ENCODE data around the gene DAB1.
A peak's percentile ranks its signal among the peaks of the same experiment; 100 is the strongest.

The DAB1 gene

DNA sequence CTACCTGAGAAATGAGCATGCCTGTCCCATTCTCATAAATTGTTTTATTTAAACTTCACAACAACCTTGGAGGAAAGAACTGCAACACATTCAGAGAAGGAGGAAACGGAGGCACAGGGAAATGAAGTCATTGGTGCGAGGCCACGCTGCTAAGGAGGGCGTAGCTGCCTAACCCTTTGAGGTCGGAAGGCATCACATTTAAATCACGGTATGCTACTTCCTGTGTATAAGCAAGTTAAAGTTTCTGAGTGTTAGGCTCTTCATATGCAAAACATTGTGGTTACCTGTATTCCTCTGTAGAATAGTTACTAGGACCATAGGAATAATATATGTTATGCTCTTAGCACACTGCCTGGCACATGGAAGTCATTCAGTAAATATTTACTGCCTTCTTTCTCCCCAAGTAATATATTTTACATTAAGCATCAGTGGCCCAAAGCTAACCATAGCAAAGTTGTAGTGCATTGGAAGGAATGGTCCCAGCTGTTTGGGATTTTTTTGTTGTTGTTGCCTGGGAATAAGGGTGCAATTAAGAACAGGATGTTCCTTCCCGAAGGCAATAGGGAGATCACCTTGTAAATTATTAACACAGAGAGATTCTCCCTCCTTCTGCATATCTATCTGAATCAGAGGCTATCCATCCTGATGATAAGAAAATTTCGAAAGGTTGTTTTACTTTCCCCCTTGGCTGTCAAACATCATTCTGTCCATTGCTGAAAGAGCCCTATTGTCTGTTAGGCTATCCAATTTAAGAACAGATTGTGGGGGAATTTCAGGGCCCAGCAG, 265.8 kb downstream of the DAB1 start:
- peak; percentile 34 for DNase-seq

DNA sequence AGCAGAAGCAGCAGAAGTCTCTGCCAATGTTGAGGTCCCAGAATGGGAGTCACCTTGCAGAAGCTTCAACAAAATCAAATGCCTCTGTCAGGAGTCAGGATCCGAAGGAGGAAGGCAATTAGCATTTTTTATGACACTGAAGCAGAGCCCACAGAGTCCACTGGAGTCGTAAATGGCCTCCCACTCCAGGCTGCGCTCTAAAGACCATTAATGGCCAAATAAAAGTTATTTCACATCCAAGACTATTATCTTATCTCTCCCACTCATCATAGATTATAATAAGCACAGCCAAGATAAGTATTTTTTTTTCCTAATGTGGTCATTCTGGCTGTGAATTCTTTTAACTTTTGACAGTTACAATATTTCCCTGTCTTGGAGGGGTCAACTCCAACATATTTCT, 267.0 kb downstream of the DAB1 start:
- DNase-seq, result no peak

- no peak for DNase-seq
These were observed 277.8 kb downstream of the DAB1 start for GRCh38 chr1:57146100-57146499.

DNA sequence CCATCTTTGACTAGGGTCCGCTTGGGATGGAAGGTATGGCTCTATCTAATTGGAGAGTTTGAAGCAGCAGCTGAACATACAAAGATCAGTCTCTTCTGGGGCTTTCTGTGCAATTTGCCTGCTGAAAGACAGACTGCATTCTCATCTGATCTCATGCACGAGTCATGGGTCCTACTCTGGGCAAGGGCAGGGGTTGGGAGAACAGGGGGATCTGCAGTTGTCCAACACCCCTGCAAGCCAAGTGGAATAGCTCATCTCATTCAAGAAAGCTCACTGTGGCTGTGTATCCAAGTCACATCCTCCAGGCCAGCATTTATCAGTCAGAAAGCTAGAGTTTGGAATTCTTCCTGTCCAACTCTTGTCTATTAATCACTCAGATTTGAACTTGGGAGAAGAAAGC, 280.9 kb downstream of the DAB1 start:
- DNase-seq, result no peak

DNA sequence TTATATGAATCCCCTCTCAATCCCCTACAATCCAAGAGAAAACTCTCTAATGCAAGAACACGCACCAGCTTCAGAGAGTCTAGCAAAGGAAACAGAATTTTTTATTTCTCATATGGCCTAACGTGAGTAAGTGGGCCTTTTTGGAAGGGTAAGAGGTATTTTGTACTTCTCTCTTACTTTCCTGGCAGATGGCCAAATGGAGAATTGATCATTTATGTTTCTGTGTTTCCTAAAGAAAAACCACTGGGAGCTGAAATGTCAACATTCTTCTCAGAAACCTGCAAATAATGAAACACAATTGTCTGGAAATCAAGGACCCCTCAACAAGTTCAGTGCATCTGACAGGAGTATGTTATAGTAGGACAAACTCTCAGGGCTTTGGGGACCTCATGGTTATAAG, 281.7 kb downstream of the DAB1 start:
- no peak for DNase-seq

DNA sequence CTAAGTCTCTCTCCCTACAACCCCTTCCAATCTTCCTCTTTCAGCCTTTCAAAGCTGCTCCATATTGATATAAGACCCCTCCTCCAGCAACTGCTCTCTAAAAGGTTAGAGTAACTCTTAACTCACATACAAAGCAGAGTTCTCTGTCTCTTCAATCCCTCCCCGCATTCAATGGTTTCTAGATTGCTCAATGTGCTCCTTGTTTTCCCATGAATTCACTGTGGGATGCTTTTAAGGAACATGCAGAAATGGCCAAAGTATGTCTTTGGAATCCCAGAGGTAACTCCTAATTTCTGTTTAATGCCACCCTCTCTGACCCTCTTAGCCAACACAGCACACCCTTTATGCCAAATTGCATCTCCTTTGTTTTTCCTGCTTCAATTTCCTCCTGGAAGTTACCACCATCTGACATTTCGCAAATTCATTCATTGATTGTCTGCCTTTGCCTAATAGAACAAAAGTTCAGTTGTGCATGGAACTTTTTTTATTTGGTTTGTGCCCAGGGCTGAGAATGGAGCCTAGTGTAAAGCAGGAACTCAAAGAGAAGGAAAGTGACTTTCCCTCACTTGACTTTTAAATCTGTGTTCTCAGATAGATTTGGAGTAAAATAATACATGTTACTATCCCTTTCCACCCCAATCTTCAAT, 285.3 kb downstream of the DAB1 start:
- DNase-seq, result no peak

- no peak for DNase-seq
These were observed 285.9 kb downstream of the DAB1 start for GRCh38 chr1:57137980-57138379.

GRCh38 chr1:57134803-57135202, 289.1 kb downstream of the DAB1 start:
- DNase-seq, result no peak

GRCh38 chr1:57133686-57134085, 290.2 kb downstream of the DAB1 start:
- DNase-seq, result no peak

GRCh38 chr1:57132993-57133622, 290.8 kb downstream of the DAB1 start:
- DNase-seq, result no peak

DNA sequence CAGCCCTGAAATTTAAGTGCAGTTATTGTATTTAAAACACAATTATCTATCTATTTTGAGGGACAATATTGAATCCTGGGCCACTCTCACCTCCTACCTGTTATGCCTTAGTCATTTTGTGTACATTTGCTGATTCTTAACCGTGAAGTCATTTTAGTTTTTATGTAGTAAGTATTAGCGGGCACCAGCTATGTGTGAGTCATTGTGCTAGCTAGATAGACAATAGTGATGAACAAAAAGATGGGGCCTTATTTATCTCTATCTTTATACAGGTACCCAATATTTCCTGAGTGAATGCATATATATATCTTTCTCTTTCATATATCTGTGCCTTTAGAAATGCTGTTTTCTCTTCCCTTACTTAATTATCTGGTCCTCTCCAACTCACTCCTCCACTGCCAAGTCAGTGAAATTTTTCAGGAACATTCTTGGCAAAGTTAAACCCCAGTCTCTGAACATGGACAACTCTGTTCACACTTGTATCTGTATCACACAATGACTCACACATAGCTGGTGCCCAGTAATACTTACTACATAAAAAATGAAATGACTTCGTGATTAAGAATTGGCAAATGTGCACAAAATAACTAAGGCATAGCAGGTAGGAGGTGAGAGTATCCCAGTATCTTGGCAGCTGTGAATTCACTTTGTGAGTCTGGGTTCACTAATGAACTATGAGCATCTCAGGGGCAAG, 292.0 kb downstream of the DAB1 start:
- peak; percentile 42 for DNase-seq

GRCh38 chr1:57131257-57131656, 292.6 kb downstream of the DAB1 start:
- peak; percentile 18 for DNase-seq

DNA sequence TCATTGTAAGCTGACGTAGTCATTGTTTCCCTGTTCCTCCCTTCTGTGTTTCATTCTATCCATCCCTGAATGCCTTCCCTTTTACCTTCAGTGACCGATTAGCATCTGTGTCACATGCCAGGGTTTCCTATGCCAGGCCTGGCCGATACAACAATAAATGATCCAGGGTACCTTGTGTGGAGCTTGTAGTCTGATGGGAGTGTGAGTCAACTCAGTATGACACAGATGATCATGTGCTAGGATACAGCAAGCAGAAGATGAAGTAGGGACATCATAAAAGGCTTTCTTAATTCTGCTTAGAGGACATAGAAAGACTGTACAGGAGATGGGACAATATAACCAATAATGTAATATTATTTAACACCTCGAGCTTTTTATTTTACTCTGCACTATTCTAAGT, 294.0 kb downstream of the DAB1 start:
- DNase-seq, result no peak

DNA sequence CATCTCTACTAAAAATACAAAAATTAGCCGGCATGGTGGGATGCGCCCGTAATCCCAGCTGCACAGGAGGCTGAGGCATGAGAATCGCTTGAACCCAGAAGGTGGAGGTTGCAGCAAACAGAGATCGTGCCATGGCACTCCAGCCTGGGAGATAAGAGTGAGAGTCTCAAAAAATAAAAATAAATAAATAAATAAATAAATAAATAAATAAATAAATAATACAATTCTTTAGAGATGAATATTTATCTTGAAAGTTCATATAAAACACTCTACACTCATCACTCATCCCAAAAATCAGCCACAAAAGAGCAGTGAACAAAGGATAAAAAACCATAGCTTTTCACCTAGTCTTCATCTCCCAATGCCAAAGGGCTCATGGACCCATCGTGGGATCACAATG, 295.9 kb downstream of the DAB1 start:
- DNase-seq, result no peak

- DNase-seq, result peak; percentile 26
These were observed 299.0 kb downstream of the DAB1 start for GRCh38 chr1:57124768-57125446.

DNA sequence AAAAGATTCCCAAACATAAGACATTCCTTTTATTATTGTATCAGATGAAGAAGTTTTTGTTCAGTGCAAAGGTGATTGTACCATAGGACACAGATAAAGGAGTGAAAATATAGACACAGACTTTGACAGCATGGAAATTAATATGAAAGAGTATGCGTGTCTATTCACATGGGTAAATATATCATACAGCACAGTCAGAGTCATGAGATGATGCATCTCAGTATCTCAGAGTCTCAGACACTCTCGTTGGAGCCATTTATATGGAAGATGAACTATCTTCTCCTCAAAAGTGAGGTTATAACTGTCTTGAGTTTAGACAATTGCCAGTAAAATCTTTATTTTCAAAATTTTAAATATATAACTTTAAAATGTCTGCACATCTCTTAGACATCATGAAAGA, 299.7 kb downstream of the DAB1 start:
- DNase-seq, result no peak

GRCh38 chr1:57122031-57122430, 301.8 kb downstream of the DAB1 start:
- no peak for DNase-seq

DNA sequence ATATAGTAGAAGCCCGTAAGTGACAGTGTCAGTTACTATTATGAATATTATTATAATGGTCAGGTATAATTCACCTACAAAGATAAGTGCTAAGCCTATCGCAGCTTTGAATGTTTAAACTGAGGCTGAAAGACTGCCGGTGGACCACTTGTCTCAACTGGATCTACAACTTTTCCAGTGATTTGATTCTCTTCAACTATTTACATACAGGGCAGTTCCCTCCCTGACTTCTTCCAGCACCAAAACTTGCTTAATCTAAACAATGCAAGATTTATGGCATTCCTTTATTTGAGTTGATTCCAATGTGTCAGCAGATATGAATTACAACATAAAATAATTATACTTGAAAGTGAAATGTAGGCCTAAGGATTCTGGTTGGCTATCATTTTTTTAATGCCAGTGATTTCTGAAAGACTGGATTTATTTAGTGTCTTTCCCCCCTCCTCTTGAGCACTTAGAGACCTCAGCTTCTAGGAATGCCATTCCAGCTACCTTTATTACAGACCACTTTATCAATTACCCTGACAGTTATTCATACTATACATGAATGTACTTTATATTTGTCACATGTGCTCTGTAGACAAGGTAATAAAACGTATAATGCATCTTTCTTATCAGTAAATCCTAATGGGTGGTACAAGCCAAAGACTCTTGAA, 304.8 kb downstream of the DAB1 start:
- peak; percentile 38 for DNase-seq

GRCh38 chr1:57117753-57118152, 306.1 kb downstream of the DAB1 start:
- DNase-seq, result no peak

- DNase-seq, result no peak
These were observed 307.0 kb downstream of the DAB1 start for GRCh38 chr1:57116871-57117270.

DNA sequence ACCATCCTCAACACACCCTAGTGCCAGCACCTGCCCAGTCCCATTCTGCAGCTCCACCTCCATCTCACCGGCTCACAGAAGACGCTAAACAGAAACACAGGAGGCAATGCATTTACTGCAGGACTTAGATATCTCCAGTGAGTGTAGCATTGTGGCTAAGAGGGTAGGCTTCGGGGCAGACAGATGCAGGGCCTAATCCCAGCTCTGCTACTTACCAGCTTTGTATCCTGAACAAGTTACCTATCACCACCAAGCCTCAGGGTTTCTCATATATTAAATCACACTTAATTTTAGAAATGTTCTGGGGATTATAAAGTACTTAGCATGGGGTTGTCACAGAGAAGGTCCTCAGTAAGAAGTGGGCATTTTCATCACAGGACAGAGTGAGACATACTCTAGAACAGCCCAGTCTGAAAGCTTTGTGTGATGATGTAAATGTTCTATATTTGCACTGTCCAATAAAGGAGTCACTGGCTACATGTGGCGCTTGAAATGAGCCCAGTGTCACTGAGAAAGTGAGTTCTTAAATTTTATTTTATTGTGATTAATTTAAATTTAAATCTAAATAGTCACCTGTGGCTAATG, 308.7 kb downstream of the DAB1 start:
- DNase-seq, result no peak

DNA sequence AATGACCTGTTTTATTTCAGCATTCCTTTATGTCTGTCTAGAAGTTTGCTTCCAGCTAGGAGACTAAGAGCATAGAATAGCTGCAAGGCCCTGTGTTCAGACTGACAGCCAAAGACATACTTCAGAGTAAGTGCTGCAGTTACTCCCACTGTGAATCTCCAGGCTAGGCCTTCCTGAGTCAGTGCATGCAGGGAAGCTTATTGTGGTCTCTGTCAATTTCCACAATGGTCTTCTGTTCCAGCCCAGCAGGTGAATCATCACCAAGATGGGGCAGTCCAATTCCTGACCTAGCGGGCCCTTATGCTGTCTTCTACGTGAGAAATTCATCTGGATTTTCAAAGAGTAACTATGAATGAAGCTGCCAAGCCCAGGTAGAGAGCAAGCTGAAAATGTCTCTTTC, 311.7 kb downstream of the DAB1 start:
- DNase-seq, result peak; percentile 17

All from DMS53 (cell line).